Activated CD4-positive, alpha-beta T cell treated with anti-CD3 and anti-CD28 coated beads for 24 hours (primary cell): Measurements from ENCODE around the gene TREML2.

Experiments used
- DNase-seq, 2 donors: peaks; one replicate each; pipeline ENCODE4 v3.0.0-alpha.2; 2020; ENCODE audit warnings: low read depth in 2 of 2

TREML2 gene

GRCh38 chr6:41177287-41177686 is 23.7 kb downstream of the TREML2 start:
- DNase-seq, result no peak

DNA sequence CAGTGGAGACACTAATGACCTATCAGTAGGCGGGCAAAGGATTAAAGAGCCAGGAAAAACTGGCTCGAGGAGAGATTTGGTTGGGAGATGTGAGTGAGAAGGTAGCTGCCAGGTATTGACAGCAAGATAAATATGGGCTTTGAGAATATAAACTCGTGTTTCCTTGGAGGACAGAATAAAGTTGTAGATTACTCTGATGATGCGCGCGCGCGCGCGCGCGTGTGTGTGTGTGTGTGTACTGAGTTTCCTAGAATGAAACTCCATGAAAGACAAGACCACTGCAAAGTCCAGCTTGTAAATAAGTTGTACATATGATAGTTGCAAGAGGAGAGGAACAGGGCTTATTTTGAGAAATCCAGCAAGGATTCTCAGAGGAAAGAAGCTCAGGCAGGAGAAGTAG is 24.8 kb downstream of the TREML2 start:
- no peak for DNase-seq

GRCh38 chr6:41175084-41175483 is 25.9 kb downstream of the TREML2 start:
- no peak for DNase-seq

DNA sequence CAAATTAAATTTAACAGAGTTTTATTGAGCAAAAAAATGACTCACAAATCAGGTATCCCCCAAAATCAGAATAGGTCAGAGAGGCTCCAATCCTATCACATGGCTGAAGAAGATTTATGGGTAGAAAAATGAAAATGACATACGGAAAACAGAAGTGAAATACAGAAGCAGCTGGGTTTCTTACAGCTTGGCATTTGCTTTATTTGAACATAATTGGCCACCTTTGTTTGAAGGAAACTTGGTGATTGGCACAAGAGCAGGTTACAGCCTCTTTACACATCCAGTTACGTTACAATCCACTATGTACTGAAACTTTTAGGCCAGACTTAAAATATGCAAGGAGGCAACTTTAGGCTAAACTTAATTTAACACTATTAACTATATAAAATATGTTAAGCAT is 26.3 kb downstream of the TREML2 start:
- no peak for DNase-seq

DNA sequence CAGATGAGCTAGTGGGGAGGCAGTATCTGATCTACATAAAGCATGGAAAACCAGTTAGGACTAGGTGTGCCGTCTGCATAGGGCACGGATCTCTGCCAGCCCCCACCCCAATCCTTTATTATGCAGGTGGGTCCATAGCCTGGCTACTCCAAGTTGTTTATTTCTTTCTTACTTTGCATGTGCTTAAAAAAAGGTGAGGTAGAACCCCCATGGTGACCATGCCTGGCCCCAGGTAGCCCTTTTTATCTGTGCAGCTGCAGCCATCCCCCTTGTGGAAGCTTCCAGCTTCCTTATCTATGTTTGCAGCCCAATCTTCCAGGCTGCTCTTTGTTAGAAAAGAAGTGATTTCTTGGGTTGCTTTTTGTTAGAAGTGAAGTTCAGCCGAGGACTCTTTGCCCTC is 29.0 kb downstream of the TREML2 start:
- no peak for DNase-seq

- no peak for DNase-seq
These were observed 30.3 kb downstream of the TREML2 start for GRCh38 chr6:41170547-41171160.

DNA sequence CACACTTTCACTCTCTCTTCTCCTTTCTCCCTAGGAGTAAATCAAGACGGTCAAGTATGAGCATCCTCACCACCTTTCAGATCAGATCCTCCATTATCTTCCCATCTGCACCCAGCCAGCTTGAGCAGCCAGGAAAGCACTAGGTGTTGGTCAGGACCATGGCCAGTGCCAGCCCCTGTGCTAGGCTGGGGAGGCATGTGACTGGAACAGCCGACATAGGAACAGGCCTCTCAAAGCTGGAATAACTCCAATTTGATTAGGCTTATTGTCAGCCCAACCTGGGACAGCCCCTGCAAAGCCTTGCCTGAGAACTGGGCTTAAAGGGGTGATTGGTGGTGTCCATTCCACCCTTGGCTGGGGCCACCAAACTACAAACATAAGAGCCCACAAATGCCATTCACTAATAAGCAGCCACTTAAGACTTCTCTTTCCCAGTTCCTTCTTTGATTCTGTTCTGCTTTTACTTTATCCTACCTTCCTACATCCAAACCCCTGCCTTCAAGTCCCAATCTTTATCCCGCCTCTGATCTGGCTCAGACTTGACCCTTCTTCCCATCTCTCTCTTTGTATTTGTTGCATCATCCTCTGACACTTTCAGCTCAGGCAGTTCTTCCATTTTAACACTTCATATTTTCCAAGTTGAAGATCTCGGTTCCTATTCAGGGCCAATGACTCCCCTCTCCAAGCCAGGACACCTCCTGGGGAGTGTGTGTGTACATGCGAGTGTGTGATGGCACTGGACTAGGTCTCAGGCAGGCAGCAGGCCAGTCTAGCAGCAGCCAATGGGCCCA is 33.6 kb downstream of the TREML2 start:
- no peak for DNase-seq

DNA sequence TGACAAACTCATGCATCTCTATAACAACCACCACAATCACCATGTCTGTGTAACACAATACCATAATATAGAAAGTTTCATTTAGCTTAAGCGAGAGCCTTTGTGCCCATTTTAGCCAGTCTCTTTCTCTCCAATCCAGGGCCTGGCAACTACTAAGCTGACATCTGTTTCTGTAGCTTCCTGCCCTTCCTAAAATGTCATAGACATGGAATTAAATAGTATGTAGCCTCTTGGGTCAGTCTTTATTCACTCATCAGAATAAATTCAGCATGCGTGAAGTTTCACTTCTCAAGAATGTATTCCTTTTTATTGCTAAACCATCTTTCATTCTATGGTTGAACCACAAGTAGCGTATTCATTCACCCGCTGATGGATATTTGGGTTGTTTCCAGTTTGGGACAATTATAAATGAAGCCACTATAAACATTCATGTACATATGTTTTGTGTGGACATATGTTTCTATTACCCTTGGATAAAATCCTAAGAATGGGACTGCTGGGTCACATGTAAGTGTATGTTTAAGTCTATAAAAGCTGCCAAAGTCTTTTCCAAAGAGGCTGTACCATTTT is 36.3 kb downstream of the TREML2 start:
- no peak for DNase-seq

- DNase-seq, result no peak
These were observed 37.6 kb downstream of the TREML2 start for GRCh38 chr6:41163419-41163717.

DNA sequence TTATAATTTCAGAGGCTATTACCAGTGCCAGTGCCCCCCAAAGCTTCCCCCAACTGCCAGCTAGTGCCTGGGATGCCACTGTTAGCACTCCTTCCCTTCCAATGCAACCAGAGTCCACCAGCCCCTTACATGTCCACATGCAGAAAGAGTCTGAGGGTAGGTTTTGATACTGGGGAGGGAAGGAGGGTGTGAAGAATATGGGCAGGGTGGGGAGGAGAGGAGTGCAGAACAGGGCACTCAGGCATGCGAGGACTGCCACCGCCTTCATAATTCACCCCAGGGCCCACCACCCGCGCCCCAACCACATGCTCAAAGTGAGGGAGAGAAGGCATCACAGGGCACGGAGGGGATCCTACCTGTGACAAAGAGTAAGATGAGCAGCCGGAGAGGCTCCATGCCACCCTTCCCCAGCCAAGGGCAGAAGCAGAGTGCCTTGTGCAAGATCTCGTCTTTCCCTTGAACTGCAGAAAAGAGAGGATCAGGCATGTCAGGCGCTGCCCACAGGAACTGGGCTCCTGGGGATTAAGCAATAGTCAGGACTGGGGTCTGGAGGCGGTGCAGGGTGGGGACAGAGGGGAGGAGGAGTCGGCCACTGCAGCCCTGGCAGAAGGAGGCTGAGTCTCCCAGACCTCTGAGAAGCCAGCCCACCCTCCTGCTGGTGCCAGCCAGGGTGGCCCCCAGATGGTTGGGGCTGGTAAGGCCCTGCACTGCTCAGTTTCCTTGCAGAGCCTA is 38.1 kb downstream of the TREML2 start, which contains the start of gene TREM2:
Gene TREM2 (minus strand): TSS at position 430 of the 732 bp plus-strand sequence. CDS start 34 bp downstream, at position 396.
- DNase-seq, result no peak

DNA sequence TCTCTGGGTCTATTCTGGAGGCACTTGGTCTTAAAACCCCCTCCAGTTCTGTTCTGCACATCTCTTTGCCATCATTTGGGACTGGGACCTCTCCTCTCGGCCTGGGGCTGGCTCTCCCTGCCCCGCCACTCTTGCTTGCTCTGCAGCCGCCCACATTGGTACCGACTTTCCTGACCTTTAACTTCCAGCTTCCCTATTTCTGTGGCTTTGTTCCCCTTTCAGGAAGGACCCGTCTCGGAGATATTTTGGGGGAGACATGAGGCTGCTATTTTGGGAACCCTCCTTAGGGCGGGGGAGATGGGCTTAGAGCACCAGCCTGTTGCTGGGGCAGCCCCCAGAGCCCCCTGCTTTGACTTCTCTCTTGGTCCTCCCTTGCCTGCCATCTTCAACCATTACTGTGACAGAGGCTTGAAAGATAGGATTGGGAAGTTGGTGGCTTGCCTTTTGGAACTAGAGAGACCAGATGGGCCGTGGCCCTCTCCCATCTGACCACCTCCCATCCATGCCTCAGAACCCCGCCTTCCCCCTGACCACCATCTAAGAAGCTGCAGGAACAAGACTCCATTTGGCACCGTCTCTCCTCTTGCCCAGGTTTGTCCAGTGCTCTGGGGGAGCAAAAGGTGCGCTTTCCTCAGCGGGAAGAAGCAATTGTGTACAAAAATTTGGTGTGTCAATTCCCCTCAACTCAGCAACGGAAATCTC is 38.9 kb downstream of the TREML2 start:
- DNase-seq, result no peak

DNA sequence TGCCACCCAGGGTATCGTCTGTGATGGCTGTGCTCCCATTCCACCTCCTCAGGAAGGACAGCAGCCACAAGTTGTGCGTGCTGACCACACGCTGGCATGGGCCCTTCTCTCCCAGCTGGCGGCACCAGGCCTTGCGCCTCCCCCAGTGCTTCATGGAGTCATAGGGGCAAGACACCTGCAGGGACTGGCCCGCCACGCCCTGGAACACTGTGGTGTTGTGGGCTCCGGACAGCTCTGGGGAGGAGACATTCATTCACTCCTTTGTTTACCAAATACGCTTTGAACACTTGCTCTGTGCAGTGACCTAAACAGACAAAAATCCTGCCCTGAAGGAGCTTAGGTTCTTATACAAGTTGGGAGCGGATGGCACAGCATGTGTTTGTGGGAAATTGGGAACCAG is 39.6 kb downstream of the TREML2 start:
- DNase-seq, result no peak

DNA sequence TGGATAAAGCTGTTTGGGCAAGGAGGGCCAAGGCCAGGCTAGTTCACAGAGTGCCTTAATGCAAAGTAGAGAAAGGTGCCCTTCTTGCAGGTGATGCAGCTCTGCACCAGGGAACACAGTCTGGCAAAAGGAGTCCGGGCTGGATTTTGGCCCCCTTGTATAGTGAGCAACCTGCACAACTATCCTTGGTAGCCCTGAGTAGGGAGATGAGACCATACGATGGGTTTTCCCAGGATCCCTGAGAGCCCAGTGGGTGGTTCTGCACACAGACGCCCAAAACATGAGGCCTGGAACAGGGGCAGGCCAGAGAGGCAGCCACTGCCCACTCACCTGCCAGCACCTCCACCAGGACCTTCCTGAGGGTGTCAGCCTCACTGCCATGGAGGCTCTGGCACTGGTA is 40.0 kb downstream of the TREML2 start:
- DNase-seq, result no peak

- DNase-seq, result no peak
These were observed 41.4 kb downstream of the TREML2 start for GRCh38 chr6:41159415-41160082.

DNA sequence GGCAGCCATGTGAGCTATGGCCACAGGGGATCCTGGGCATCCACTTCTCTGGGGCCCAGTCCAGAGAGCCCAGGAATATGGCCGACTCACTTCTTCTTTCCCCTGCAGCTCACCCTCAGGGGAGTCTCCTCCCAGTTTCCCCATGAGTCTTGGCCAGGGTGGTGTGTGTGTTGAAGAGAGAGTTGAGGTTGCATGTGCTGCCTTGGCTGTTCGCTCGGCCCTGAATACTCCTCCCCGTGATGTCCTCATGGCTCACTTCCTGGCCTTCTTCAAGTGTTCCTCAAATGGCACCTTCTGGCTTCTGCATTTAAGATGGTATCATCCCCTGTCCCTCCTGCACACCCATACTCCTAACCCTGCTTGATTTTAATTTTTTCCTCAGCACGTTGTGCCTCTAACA is 43.6 kb downstream of the TREML2 start:
- no peak for DNase-seq

GRCh38 chr6:41156771-41157170 is 44.2 kb downstream of the TREML2 start:
- DNase-seq, result no peak

DNA sequence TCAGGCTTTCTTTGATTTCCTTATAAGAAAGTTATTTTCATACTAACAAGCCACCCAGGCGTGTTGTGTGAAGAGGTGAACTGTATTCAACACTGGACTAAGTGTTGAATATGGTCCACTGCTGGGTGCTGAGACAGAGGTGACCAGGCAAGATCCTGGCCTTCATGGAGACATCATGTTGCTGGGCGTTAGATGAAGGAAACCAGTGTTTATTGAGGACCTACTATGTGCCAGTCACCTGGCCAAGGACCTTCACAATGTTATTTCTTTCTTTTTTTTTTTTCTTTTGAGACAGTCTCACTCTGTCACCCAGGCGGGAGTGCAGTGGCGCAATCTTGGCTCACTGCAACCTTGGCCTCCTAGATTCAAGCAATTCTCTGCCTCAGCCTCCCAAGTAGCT is 44.9 kb downstream of the TREML2 start:
- no peak for DNase-seq

DNA sequence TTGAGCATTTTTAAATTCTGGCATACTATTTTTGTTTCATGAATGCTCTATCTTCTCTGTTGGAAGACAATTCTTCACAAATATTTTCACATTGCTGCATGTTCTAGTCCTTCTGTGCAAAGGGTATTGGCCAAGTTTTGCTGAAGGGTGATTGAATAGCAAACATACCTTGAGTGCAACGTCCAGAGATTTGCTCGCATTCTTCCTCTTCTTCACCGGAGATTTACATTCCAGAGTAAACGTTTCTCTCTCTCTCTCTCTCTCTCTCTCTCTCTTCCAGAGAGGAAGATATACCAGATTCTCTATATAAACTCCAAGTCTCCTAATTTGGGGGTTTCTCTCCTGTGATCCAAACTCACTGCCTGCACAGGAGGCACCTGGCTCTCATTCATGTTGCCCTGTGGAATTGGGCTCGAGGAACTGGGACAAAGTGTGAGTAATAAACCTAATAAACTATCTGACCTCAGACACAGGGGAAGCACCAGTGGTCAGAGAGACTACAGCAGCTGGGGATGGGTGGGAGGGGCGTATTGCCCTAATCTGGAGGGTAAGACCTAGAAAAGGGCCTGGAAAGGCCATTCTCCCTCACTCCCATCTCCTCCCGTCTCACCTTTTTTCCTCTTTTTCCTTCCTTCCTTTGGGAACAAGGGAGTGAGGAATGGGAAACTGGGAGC is 45.7 kb downstream of the TREML2 start:
- DNase-seq, result no peak

GRCh38 chr6:41153992-41154625 is 46.8 kb downstream of the TREML2 start, which contains the start of gene TREML1:
Gene TREML1, minus strand, starts transcription at chr6:41154347. Its CDS starts 59 bp downstream, at chr6:41154288.
- no peak for DNase-seq

- DNase-seq, result no peak
These were observed 47.5 kb downstream of the TREML2 start for GRCh38 chr6:41153451-41153850.
